AG09309 (cell line): ENCODE results near the gene CLIC6.
A peak's percentile ranks its signal among the peaks of the same experiment; 100 is the strongest.

Experiments
- DNase-seq: peaks from one replicate; pipeline ENCODE4 v3.0.0-alpha.2; 2010; ENCODE audit warnings: low read depth
- H3K4me3 ChIP-seq: 2 replicates; pipeline ENCODE4 v1.5.1; 2011; ENCODE audit warnings: mild to moderate bottlenecking, low read depth, low read length, moderate library complexity; ENCODE audit not compliant: control insufficient read depth
- CTCF ChIP-seq: IDR thresholded peaks from 2 replicates; pipeline ENCODE4 v1.5.1; 2011; ENCODE audit warnings: mild to moderate bottlenecking, low read depth, low read length, inconsistent platforms; ENCODE audit not compliant: insufficient read depth, control insufficient read depth; ENCODE audit errors: missing control alignments

CLIC6 gene

GRCh38 chr21:34737115-34737514 lies 68.3 kb downstream of the CLIC6 start:
- TF ChIP-seq CTCF, result no peak
- no peak for DNase-seq
- no peak overlapping the region for H3K4me3 ChIP-seq

- no peak overlapping the region for H3K4me3 ChIP-seq
- DNase-seq, result no peak
- TF ChIP-seq CTCF, result no peak
These were observed 71.4 kb downstream of the CLIC6 start for GRCh38 chr21:34740198-34740597.

- H3K4me3 ChIP-seq, result no peak overlapping the region
- no peak for TF ChIP-seq CTCF
These were observed 74.5 kb downstream of the CLIC6 start for GRCh38 chr21:34743285-34743684.

GRCh38 chr21:34743831-34744230 lies 75.0 kb downstream of the CLIC6 start:
- H3K4me3 ChIP-seq, result no peak overlapping the region
- no peak for TF ChIP-seq CTCF
- peak; percentile 88 for DNase-seq

More at GRCh38 chr21:34743285-34743684, 74.5 kb downstream of the CLIC6 start:
- DNase-seq, result no peak

GRCh38 chr21:34744801-34745200 lies 76.0 kb downstream of the CLIC6 start:
- no peak for DNase-seq
- no peak for TF ChIP-seq CTCF
- H3K4me3 ChIP-seq, result no peak overlapping the region

GRCh38 chr21:34745557-34746255 lies 76.9 kb downstream of the CLIC6 start:
- H3K4me3 ChIP-seq, result no peak overlapping the region
- DNase-seq, result peak; percentile 59
- peak; percentile 86 for TF ChIP-seq CTCF
